ENCODE measurements around the gene CDC42SE1.
"Not testable (repeated sequence)": the region's sequence is repeated elsewhere in the genome, so short reads cannot be mapped to it uniquely, and the experiment has no call there.

CDC42SE1 gene, protein sequence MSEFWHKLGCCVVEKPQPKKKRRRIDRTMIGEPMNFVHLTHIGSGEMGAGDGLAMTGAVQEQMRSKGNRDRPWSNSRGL

DNA sequence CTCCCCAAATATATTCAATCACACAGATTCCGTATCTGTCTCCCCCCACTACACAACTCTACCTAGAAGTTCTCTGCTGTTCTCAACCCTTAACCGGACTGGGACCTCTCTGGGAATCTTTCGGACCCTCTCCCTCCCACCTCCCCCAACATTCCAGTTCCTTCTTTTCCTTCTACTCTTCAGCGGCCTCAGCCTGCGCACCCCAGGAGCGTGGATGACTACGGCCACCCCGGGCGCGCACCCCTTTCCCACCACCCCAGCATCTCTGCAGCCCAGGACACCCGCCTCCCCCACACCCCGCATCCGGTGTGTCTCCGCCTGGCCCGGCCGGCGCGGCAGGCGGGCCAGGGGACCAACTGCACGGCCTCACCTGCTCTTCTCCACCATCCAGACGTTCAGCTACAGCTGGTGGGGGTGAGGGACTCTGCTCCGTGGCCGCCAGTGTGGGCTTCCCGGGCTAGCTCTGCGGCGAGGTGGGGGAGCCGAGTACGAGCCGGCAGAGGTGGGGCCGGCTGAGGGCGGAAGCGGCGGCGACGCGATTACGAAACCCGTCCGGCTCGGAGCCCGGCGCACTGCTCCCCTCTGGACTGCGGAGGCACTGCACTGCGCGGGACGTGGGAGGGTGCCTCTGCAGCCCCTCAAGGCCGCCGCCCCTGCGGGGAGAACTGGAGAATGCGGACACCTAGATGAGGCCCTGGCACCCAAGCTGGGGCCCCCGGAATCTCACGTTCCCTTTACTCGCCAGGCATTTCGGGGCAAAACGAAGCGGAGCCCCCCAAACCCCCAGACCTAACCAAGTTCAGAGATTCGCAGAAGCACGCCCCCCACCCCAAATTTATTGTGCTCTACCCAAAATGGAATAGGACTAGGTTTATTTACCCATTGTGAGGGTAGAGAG, at the start of gene CDC42SE1:
CDC42SE1 (minus strand) TSS at position 514 of the 898 bp plus-strand sequence. CDS start 3,892 bp downstream, outside the sequence.
- DNase-seq, result peak; percentile 94
- in situ Hi-C loops (cut with MboI; ENCODE audit: low pct_unique_long_range_greater_than_20kb, low sequenced_read_pairs), result no loop called here

DNA sequence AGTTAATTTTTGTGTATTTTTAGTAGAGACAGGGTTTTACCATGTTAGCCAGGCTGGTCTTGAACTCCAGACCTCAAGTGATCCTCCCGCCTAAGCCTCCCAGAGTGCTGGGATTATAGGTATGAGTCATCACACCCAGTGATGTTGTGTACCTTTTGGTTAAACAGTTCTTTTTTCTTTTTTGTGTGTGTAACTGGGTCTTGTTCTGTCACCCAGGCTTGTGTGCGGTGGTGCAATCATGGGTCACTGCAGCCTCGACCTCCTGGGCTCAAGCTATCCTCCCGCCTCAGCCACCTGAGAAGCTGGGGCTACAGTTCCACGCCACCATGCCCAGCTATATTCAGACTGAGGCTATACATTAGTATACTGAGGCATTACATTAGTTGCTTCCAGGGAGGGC, 48.9 kb upstream of the CDC42SE1 start:
- in situ Hi-C loops (cut with MboI; ENCODE audit: low pct_unique_long_range_greater_than_20kb, low sequenced_read_pairs), result no loop called here
- DNase-seq, result no peak

DNA sequence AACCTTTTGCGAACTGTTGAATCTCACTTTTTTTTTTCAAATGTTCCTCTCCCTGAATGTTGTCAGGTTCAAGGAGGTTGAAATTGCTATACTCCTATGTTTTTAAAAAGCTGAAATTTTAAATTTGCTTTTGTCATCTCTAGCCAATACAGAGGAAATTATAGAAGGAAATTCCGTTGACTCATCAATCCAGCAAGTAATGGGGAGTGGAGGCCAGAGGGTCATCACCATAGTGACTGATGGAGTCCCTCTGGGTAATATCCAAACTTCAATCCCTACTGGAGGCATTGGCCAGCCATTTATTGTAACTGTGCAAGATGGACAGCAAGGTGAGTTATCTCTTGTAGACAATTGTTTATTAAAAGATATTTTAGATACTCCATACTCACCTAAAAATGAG, 47.5 kb upstream of the CDC42SE1 start:
- no peak for DNase-seq
- in situ Hi-C loops (cut with MboI; ENCODE audit: low pct_unique_long_range_greater_than_20kb, low sequenced_read_pairs), result no loop called here

DNA sequence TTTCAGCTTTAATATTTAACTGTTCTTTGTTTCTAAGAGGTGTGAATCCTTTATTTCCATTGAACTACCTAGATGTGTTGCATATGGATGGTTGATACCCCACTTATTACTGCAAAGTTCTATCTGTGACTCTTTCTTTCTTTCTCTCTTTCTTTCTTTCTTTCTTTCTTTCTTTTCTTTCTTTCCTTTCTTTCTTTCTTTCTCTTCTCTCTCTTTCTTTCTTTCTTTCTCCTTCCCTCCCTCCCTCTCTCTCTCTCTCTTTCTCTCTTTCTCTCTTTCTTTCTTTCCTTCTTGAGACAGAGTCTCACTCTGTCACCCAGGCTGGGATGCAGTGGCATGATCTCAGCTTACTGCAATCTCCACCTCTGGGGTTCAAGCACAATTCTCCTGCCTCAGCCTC, 45.2 kb upstream of the CDC42SE1 start:
- in situ Hi-C loops (cut with MboI; ENCODE audit: low pct_unique_long_range_greater_than_20kb, low sequenced_read_pairs), result no loop called here
- no peak for DNase-seq

DNA sequence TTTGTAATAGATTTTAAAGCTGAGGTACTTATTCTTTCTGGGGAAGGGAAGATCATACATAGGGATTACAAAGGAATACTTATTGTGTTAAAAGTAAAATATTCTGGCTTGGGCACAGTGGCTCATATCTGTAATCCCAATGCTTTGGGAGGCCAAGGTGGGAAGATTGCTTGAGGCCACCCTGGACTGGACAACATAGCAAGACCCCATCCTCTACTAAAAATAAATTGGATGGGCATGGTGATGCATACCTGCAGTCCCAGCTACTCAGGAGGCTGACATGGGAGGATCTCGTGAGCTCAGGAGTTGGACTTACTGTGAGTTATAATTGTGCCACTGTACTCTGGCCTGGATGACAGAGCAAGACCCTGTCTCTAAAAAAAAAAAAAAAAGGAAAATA, 38.7 kb upstream of the CDC42SE1 start:
- DNase-seq, result no peak
- in situ Hi-C loops (cut with MboI; ENCODE audit: low pct_unique_long_range_greater_than_20kb, low sequenced_read_pairs), result no loop called here

DNA sequence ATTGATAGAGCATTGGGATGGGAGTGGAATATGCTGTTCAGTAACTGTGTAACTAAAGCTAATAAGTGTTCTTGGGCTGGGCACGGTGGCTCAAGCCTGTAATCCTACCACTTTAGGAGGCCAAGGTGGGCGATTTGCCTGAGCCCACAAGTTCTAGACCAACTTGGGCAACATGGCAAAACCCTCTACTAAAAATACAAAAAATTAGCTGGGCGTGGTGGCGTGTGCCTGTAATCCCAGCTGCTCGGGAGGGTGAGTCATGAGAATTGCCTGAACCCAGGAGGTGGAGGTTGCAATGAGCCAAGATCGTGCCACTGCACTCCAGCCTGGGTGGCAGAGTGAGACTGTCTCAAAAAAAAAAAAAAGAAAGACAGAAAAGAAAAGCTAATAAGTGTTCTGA, 38.0 kb upstream of the CDC42SE1 start:
- DNase-seq; in situ Hi-C loops (cut with MboI; ENCODE audit: low pct_unique_long_range_greater_than_20kb, low sequenced_read_pairs): not testable (repeated sequence)

DNA sequence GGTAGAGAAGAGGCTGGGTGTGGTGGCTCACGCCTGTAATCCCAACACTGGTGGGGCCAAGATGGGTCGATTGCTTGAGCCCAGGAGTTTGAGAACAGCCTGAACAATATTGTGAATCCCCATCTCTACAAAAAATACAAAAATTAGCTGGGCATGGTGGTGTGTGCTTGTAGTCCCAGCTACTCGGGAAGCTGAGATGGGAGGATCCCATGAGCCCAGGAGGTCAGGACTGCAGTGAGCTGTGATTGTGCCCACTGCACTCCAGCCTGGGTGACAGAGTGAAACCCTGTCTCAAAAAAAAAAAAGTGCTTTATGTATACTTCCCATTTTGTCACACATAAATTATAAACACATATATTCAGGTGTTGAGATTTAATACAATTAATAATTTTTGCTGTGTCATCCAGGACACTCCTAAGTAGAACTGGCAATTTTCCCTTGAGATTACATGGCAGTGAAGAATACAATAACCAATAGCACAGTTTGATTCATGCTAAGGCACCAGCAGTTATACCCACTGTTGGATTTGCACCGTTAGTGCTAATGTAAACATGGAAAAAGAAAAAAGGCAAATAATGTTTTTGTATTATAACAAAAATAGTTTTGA, 26.6 kb upstream of the CDC42SE1 start:
- in situ Hi-C loops (cut with MboI; ENCODE audit: low pct_unique_long_range_greater_than_20kb, low sequenced_read_pairs), result no loop called here
- DNase-seq, result no peak

DNA sequence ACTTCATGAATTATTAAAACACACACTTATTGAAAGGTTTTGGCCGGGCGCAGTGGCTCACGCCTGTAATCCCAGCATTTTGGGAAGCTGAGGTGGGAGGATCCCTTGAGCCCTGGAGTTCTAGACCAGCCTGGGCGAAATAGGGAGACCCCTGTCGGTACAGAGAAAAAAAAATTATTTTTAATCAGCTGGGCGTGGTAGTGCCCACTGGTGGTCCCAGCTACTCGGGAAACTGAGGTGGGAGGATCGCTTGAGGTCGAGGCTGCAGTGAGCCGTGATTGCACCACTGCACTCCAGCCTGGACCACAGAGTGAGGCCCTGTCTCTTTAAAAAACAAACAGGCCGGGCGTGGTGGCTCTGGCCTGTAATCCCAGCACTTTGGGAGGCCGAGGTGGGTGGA, 12.8 kb upstream of the CDC42SE1 start:
- in situ Hi-C loops (cut with MboI; ENCODE audit: low pct_unique_long_range_greater_than_20kb, low sequenced_read_pairs), result no loop called here
- no peak for DNase-seq

DNA sequence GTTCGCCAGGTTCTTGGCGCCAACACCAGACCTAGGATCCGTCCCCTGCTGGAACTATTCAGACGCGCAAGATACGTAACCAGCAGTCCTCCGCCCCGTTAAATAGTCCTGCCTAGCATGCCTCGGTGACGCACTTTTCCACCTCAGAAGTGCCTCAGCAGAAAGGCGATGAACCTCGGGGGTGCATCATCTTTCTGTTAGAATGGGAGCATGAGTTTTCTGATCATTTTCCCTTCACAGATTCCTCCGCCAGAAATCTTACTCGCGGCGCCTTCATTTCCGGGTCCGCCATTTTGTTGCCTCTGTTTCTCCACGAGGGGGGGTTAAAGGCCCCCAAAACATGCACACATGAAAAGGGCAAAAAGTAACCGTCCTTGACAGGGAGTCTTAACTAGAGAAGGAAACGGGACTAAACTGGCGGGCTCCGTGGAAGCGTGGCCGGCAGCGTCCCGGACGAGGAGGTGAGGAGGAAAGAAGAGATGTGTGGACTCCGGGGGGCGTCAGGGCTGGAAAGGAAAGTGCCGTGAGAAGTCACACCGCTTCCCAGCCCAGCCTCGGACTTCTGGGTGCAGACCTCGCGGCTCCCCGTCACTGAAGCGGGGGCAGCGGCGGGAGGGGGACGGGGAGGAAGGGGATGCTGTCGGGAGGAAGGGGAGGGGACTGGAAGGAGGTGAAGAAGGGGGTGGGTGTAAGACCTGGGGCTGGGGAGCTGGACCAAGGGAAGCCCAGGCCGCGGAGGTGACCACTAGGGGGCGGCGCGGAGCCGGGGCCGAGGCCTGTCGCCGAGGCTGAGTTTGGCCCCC, 11.3 kb upstream of the CDC42SE1 start, which contains the start of gene GABPB2:
GABPB2 (plus strand) TSS at position 288 of the 803 bp plus-strand sequence. CDS start 17,429 bp downstream, outside the sequence.
- in situ Hi-C loops (cut with MboI; ENCODE audit: low pct_unique_long_range_greater_than_20kb, low sequenced_read_pairs), result no loop called here
- peak; percentile 93 for DNase-seq

DNA sequence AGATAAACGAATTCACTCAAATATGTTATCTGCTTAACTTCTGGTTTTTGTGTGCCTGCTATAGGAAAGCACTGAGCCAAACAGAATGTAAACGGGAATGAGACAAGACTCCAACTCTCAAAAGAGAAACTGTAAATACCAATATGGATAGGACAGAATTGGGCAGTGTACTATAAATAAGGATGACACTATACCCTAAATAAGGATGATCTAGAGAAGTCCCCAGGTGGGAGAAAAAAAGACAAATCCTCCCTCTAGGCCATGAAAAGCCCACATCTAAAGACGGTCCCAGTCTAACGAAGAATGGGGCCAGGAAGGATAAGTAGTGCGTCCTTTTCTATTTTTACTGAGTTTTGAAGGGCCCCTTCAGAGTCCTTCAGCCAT, 9.7 kb upstream of the CDC42SE1 start:
- DNase-seq, result no peak
- in situ Hi-C loops (cut with MboI; ENCODE audit: low pct_unique_long_range_greater_than_20kb, low sequenced_read_pairs), result no loop called here

DNA sequence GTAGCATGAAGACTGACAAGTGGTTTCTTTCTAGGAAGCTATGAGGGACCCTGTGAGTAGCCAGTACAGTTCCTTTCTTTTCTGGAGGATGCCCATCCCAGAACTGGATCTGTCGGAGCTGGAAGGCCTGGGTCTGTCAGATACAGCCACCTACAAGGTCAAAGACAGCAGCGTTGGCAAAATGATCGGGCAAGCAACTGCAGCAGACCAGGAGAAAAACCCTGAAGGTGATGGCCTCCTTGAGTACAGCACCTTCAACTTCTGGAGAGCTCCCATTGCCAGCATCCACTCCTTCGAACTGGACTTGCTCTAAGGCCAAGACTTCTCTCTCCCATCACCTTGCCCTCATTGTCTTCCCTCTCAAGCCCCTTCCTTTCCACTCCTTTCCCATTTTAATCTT, 7.8 kb upstream of the CDC42SE1 start:
- in situ Hi-C loops (cut with MboI; ENCODE audit: low pct_unique_long_range_greater_than_20kb, low sequenced_read_pairs), result no loop called here
- DNase-seq, result no peak

DNA sequence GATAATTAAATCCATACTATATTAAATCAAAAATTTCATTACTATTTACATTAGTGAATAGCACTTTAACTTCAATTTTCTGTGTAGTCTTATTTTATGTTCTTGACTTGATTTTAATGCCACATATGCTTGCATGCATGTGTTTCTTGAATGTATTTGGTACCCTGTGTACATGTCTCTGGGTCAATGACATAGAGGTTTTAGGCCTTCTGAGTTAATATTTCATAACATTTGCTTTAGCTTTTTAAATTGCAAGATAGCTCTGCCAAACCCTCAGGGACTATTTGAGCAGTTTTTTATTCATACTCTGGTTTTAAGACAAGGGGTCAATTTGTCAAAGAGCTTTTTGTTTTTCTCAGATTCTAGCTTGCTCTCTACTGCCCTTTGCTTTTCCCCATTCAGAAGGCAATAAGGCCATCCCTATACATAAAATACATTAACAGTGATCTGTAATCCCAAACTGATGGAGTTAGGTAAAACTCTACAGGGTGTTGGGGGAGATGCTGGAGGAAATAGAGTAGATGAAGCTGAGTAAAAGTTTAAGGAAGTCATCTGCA, 5.7 kb upstream of the CDC42SE1 start:
- no peak for DNase-seq
- in situ Hi-C loops (cut with MboI; ENCODE audit: low pct_unique_long_range_greater_than_20kb, low sequenced_read_pairs), result no loop called here

DNA sequence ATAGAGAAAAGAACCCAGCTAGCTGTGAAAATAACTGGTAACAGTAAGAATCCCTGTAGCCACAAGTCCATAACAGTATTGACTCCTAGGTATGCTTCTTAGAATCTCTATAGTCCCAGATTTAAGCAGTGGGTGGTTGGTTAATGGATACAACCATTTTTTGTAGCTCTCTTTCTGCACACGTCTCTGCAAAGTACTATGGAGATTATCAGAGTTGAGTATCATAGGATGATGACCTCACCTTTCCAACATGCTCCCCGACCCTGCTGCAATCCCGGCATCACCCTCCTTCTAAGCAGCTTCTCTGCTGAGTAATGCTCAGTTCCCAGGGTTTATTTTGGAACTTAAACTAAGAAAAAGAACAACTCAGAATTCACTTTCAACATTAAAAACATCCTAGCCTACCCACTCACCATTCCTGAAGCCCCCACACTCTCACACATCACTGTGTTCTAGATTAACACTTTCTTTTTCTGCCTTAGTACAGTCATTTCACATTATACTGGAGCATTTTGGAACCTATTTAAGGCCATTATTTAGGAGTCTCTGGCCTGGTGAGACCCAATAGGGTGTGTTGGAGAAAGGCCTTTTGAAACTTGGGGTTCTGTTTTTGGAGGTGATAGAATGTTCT, 3.4 kb upstream of the CDC42SE1 start:
- DNase-seq, result no peak
- in situ Hi-C loops (cut with MboI; ENCODE audit: low pct_unique_long_range_greater_than_20kb, low sequenced_read_pairs), result no loop called here

DNA sequence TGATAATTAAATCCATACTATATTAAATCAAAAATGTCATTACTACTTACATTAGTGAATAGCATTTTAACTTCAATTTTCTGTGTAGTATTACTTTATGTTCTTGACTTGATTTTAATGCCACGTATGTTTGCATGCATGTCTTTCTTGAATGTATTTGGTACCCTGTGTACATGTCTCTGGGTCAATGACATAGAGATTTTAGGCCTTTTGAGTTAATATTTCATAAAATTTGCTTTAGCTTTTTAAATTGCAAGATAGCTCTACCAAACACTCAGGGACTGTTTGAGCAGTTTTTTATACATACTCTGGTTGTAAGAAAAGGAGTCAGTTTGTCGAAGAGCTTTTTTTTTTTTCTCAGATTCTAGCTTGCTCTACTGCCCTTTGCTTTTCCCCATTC, 2.3 kb upstream of the CDC42SE1 start:
- in situ Hi-C loops (cut with MboI; ENCODE audit: low pct_unique_long_range_greater_than_20kb, low sequenced_read_pairs), result no loop called here
- DNase-seq, result no peak

DNA sequence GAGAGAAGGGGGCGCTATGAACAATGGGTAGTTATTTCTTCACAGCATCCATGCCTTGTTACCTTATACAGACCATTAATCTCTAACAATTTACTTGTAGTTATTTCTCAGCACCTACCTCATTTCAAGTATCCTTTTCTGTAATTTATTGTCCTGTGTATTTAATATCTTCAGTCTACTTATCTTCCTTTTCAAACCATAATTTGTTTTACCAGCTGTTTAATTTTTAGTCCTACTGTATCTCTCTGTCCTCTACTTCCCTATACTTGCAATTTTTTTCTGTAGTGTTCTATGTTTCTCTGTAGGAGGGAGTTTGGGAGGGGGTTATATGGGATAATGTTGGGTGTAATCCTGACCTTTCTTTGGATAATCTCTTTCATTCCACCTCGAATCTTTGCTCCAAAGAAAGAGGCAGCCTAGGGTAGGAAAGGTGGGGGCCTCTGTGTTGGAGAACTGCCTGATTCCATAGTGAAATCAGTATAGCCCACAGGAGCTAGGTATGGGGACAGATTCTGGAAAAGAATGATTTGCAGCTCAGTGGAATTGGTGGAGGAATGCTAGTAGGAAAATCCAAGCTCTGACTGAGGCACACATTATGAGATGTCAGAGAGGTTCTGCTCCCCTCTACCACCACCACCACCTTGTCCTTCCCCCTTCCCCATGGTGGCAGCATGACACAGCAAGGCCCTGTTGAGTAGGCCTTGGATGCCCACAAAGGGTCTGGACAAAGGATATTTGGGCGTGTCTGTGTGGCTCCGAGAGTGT, 1.4 kb upstream of the CDC42SE1 start:
- in situ Hi-C loops (cut with MboI; ENCODE audit: low pct_unique_long_range_greater_than_20kb, low sequenced_read_pairs), result no loop called here
- peak; percentile 31 for DNase-seq

DNA sequence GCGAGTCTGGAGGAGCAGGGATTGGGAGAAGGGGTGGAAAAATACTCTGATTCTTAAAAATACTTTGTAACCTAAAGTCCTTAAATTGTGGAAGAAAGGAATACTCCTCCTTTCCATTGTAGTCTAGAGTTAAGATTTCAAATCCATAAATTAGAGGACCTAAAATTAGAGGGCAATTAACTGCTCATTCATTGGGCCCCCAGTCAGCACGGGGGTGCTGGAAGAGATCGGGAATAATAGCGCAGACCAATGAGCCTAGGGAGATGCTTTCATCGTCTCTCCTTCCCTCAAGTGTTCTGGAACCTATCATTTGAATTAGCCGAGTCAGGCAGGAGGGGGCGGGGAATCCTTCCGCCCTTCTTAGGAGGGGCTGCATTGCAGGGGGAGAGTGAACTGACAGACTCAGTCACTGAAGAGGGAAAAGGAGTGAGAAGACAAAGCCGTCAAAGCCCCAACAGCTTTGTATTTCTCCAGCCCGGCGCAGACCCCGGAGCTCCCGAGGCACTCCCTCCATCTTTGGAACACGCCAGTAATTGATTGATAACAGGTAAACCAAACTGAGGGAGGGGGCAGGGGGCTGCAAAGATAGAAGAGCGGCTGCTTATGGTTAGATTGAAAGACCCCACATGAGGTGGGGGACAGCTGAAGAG, 710 bp upstream of the CDC42SE1 start, which contains the start of gene MLLT11:
MLLT11 (plus strand) TSS at position 391 of the 650 bp plus-strand sequence. CDS start 6,828 bp downstream, outside the sequence.
- DNase-seq, result peak; percentile 61
- in situ Hi-C loops (cut with MboI; ENCODE audit: low pct_unique_long_range_greater_than_20kb, low sequenced_read_pairs), result no loop called here

DNA sequence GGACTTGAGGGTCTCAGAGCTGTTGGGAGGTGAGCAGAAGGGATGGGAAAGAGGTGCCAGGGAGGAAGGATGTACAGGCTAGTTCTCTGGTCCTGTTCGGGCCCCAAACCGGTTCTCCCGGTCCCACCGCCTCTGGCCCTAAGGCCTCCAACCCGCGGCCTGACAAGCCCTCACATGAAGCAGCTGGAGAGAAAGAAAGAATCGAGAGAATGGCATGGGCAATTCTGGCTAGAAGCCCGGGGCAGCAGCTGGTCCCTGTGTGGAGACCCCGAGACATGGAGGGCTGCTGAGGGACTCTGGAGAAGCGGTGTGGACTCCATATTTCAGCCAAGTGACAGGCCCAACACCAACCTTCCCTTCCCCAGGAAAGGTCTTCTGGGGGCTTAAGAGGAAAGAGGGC, 730 bp downstream of the CDC42SE1 start:
- no peak for DNase-seq
- in situ Hi-C loops (cut with MboI; ENCODE audit: low pct_unique_long_range_greater_than_20kb, low sequenced_read_pairs), result no loop called here

DNA sequence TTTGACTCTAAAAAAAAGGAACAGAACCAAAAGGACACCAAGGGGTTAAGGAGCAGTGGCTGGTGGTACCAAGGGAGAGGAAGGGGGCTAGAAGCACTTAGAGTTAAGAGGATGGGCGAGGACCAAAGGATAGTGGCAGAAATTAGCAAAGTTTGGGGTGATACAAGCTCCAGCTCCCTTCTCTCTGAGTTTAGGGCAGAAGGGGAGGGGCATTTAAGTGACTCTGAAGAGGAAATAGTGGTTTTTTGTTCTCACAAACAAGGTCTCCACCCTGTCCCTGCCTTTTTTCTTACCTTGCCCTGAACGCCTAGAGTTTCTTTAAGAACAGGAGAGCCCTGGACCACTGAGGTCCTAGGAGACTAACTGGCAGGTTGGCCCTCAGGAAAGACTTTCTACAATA, 3.3 kb downstream of the CDC42SE1 start:
- DNase-seq, result peak; percentile 53
- in situ Hi-C loops (cut with MboI; ENCODE audit: low pct_unique_long_range_greater_than_20kb, low sequenced_read_pairs), result no loop called here
